Stimulated activated naive CD8-positive, alpha-beta T cell treated with anti-CD3 and anti-CD28 coated beads, Interleukin-15, amount 100 ng/mL, for 72 hours (primary cell): ENCODE results near the gene PPP2R5E.
"Not testable (repeated sequence)": the region's sequence is repeated elsewhere in the genome, so short reads cannot be mapped to it uniquely, and the experiment has no call there.

ENCODE experiments used
- ATAC-seq: fragments of 150-1000 bp; cut with Tn5 transposase; 2 replicates; pipeline ENCODE4 v1.10.0; 2021; ENCODE audit warnings: mild to moderate bottlenecking, moderate library complexity
- DNase-seq, 2 donors: peaks; one replicate each; pipeline ENCODE4 v3.0.0; 2021 to 2022
- H3K27ac Mint-ChIP-seq, 2 donors: one replicate each; pipeline ENCODE4 v1.8.0; 2022; ENCODE audit warnings: mild to moderate bottlenecking in 2 of 2, mixed read lengths in 2 of 2, moderate library complexity in 2 of 2
- H3K27me3 Mint-ChIP-seq: one replicate; pipeline ENCODE4 v1.8.0; 2022; ENCODE audit warnings: mixed read lengths
- H3K4me1 Mint-ChIP-seq: one replicate; pipeline ENCODE4 v1.8.0; 2022; ENCODE audit warnings: mild to moderate bottlenecking, mixed read lengths
- H3K4me3 Mint-ChIP-seq, 2 donors: one replicate each; pipeline ENCODE4 v1.8.0; 2022; ENCODE audit warnings: mild to moderate bottlenecking in 2 of 2, mixed read lengths in 2 of 2, moderate library complexity in 1 of 2
- H3K9me3 Mint-ChIP-seq, 2 donors: one replicate each; pipeline ENCODE4 v1.8.0; 2022; ENCODE audit warnings: mixed read lengths in 2 of 2

Gene PPP2R5E

GRCh38 chr14:63543000-63543825, at the start of gene PPP2R5E:
Gene PPP2R5E (minus strand): TSS chr14:63543377. CDS start chr14:63539685, 3,692 bp downstream.
- Mint-ChIP-seq H3K4me3 (peak within 1 kb of the TSS; percentile 89 to 96), H3K27me3 (no peaks in the 10 kb centered on the region), H3K4me1 (peaks cover 19% of the 10 kb centered on the region), H3K27ac (peak within 1 kb of the TSS; percentile 95 to 96), H3K9me3 (no peaks in the 10 kb centered on the region)
- peak; percentile 97 to 99 for DNase-seq
- ATAC-seq: peak; percentile 97

DNA sequence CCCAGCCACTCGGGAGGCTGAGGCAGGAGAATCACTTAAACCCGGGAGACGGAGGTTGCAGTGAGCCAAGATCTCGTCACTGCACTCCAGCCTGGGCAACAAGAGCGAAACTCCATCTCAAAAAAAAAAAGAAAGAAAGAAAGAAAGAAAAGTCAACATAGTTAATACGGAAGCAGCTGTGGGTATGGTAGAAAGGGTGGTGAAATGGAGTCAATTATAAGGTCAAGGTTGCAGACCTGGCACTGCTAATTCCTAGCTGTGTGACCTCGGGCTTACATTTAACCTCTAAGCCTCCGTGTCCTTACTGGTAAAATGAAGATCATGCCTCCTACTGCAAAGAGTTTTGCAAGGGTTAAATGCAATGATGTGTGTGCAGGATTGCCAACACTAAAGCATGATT, 39.9 kb upstream of the PPP2R5E start:
- H3K4me1 Mint-ChIP-seq, H3K9me3 Mint-ChIP-seq, DNase-seq, ATAC-seq, H3K27ac Mint-ChIP-seq, H3K4me3 Mint-ChIP-seq, H3K27me3 Mint-ChIP-seq: not testable (repeated sequence)

GRCh38 chr14:63581491-63581890, 38.3 kb upstream of the PPP2R5E start:
- H3K4me3 Mint-ChIP-seq: no peak overlapping the region
- ATAC-seq: no peak
- DNase-seq: no peak
- no peaks in the 10 kb centered on the region for H3K4me1 Mint-ChIP-seq
- no peak overlapping the region for H3K27ac Mint-ChIP-seq
- H3K9me3 Mint-ChIP-seq: no peaks in the 10 kb centered on the region
- H3K27me3 Mint-ChIP-seq: no peaks in the 10 kb centered on the region

DNA sequence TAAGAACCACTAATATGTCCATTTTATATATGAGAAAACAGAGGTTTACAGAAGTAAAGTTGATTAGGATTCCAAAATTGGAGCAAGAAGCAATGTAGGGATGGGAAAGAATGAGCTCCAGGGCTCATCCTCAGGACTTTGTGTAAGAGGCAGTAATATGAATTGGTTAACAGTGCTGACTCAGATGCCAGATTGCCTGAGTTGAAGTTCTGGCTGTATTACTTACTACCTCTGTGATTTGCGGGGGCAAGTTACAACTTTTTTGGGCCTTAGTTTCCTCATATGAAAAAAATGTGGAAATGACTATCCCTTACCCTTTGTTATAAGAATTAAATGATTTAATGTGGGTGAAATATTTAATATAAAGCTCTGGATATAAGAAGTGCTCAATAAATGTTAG, 35.1 kb upstream of the PPP2R5E start:
- Mint-ChIP-seq H3K27me3 (no peaks in the 10 kb centered on the region), H3K27ac (no peak overlapping the region)

DNA sequence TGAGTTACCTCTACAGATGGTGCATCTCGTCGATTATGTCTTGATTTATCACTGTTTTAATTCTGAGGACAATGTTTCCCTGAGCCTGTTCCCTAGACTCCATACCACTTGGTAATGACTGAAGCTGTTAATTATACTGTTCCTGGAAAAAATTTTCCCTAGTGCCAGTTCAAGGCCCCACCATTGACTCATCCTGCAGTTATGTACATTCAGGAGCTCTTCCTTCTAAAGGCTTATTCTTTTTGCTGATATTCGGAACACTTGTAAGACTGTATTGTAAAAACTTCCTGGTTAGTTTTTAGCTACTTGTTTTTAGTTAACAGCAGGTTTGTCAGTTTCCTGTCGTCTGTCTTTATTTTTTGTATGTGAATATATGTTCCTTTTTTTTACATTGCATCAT, 30.4 kb upstream of the PPP2R5E start:
- Mint-ChIP-seq H3K27ac (no peak overlapping the region), H3K9me3 (no peaks in the 10 kb centered on the region), H3K4me1 (no peaks in the 10 kb centered on the region), H3K27me3 (no peaks in the 10 kb centered on the region), H3K4me3 (no peak overlapping the region)
- no peak for ATAC-seq
- DNase-seq: no peak

More for the DNA sequence above, 35.1 kb upstream of the PPP2R5E start:
- Mint-ChIP-seq H3K9me3 (no peaks in the 10 kb centered on the region), H3K4me1 (no peaks in the 10 kb centered on the region), H3K4me3 (no peak overlapping the region)
- ATAC-seq: no peak
- no peak for DNase-seq

DNA sequence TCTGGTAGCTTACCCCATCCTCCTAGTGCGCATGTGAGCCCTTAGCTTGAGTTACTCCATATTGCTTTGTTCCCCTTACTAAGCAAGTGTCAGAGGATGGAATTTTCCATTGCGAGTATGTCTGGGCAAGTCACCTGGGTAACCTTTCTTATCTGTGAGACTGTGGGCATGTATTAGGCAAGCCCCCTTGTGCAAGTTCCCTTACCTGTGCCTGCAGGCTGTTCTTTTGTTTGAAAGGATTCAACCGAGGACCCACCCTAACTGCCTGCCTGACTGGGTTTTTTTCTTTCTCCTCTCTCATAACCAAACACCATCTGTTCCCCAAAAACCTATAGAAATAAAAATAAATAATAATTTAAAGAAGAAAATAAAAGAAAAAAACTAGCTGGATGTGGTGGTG, 22.3 kb upstream of the PPP2R5E start:
- ATAC-seq: no peak
- Mint-ChIP-seq H3K4me3 (no peak overlapping the region), H3K27me3 (no peaks in the 10 kb centered on the region), H3K27ac (no peak overlapping the region), H3K9me3 (no peaks in the 10 kb centered on the region), H3K4me1 (no peaks in the 10 kb centered on the region)
- DNase-seq: no peak

GRCh38 chr14:63564318-63564717, 21.1 kb upstream of the PPP2R5E start:
- no peaks in the 10 kb centered on the region for H3K9me3 Mint-ChIP-seq
- DNase-seq (no peak), ATAC-seq (no peak)
- no peaks in the 10 kb centered on the region for H3K27me3 Mint-ChIP-seq
- H3K4me3 Mint-ChIP-seq: no peak overlapping the region
- no peaks in the 10 kb centered on the region for H3K4me1 Mint-ChIP-seq
- no peak overlapping the region for H3K27ac Mint-ChIP-seq

GRCh38 chr14:63563370-63564026, 20.3 kb upstream of the PPP2R5E start:
- DNase-seq (no peak), ATAC-seq (no peak)
- no peak overlapping the region for H3K27ac Mint-ChIP-seq
- no peaks in the 10 kb centered on the region for H3K4me1 Mint-ChIP-seq
- no peak overlapping the region for H3K4me3 Mint-ChIP-seq
- no peaks in the 10 kb centered on the region for H3K27me3 Mint-ChIP-seq
- H3K9me3 Mint-ChIP-seq: no peaks in the 10 kb centered on the region

- no peak overlapping the region for H3K4me3 Mint-ChIP-seq
- H3K9me3 Mint-ChIP-seq: no peaks in the 10 kb centered on the region
- H3K27me3 Mint-ChIP-seq: no peaks in the 10 kb centered on the region
- ATAC-seq (no peak), DNase-seq (no peak)
- H3K4me1 Mint-ChIP-seq: no peaks in the 10 kb centered on the region
- H3K27ac Mint-ChIP-seq: no peak overlapping the region
These were observed 19.2 kb upstream of the PPP2R5E start for GRCh38 chr14:63562405-63562804.

- ATAC-seq: no peak
- H3K27me3 Mint-ChIP-seq: no peaks in the 10 kb centered on the region
- peaks cover 6% of the 10 kb centered on the region for H3K4me1 Mint-ChIP-seq
- no peak overlapping the region for H3K27ac Mint-ChIP-seq
- no peak overlapping the region for H3K4me3 Mint-ChIP-seq
- no peak for DNase-seq
- H3K9me3 Mint-ChIP-seq: no peaks in the 10 kb centered on the region
These were observed 12.4 kb upstream of the PPP2R5E start for GRCh38 chr14:63555572-63555971.

DNA sequence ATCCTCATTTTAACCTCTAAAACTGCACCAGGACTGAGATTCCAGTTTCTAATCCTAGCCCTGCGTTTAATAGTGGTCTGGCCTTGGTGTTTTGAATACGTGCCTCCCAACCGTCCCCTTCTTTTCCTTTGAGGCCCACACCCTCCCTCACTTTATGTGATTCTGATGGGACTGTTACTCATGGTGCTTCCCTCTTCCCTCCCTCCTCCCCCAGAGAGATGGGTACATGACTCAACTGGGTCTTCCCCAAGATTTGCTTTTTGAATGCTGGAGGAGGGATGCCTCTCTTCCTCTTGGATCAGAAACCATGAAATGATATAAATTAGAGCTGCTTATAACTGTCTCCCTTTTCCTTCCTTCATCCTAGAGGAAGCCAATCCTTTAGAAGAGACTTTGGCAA, 8.2 kb upstream of the PPP2R5E start:
- Mint-ChIP-seq H3K27ac (no peak overlapping the region), H3K27me3 (no peaks in the 10 kb centered on the region), H3K4me1 (peaks cover 6% of the 10 kb centered on the region), H3K4me3 (no peak overlapping the region), H3K9me3 (no peaks in the 10 kb centered on the region)
- DNase-seq: no peak
- ATAC-seq: no peak

DNA sequence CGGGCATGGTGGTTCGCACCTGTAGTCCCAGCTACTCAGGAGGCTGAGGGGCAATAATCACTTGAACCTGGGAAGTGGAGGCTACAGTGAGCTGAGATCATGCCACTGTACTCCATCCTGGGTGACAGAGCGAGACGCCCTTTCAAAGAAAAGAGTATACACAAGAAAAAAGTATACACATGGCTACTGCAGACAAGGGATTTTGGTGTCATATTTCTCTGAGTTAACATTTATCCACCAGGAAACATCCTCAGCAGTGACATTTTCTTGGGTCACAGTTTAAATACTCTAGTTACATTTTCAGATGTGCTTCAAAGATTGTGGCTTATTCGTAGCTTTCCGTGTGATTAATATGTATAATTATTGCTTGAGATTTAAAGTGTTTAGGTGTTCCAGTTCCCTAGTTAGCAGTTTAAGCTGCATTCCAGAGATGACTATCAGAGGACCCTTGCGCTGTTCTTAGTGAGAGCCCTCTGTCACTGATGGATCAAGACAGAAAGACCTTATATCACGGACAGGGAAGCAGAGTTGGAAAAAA, 4.7 kb upstream of the PPP2R5E start:
- Mint-ChIP-seq H3K27me3 (no peaks in the 10 kb centered on the region), H3K4me1 (peaks cover 18% of the 10 kb centered on the region), H3K27ac (no peak overlapping the region), H3K4me3 (no peak overlapping the region), H3K9me3 (no peaks in the 10 kb centered on the region)
- ATAC-seq (no peak), DNase-seq (no peak)

DNA sequence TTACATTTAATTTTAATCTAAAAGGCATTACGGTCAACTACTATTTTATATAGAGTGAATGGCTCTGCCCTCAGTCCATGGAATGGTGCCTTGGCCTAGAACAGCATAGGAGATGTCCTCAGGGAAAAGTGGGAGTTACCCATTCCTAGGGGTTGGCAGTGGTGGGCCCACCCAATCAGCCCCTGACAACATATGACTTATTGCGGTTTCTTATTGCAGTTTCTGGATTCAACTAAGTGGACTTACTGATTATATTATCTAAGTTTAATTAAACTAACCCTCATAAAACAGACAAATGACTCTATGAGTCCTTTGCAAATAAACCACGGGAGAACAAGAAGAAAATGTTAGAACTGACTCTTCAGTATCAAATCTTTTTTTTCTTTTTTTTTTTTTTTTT, 2.3 kb upstream of the PPP2R5E start:
- H3K4me1 Mint-ChIP-seq: peaks cover 19% of the 10 kb centered on the region
- ATAC-seq: no peak

GRCh38 chr14:63544591-63545299, 1.6 kb upstream of the PPP2R5E start:
- Mint-ChIP-seq H3K4me1 (peaks cover 19% of the 10 kb centered on the region), H3K9me3 (no peaks in the 10 kb centered on the region), H3K4me3 (peak overlapping the region; percentile 37 to 89), H3K27ac (no peak overlapping the region), H3K27me3 (no peaks in the 10 kb centered on the region)
- ATAC-seq (no peak), DNase-seq (no peak)

More for the DNA sequence above, 2.3 kb upstream of the PPP2R5E start:
- Mint-ChIP-seq H3K27me3 (no peaks in the 10 kb centered on the region), H3K27ac (no peak overlapping the region), H3K9me3 (no peaks in the 10 kb centered on the region), H3K4me3 (no peak overlapping the region)
- no peak for DNase-seq

- Mint-ChIP-seq H3K4me1 (peaks cover 19% of the 10 kb centered on the region), H3K27ac (peak overlapping the region; percentile 95 to 96), H3K27me3 (no peaks in the 10 kb centered on the region), H3K9me3 (no peaks in the 10 kb centered on the region), H3K4me3 (peak overlapping the region; percentile 89 to 96)
- ATAC-seq (peak; percentile 48), DNase-seq (no peak)
These were observed 739 bp upstream of the PPP2R5E start for GRCh38 chr14:63543826-63544406.
